NCI-H2196 treated with DMSO at 0.1 percent for 48 hours (cell line): Measurements from ENCODE around the gene PCDHA9.

Experiments used
- DNase-seq: peaks from one replicate; lab custom pipeline; 2025; ENCODE audit not compliant: unreplicated experiment; lab: John Stamatoyannopoulos, UW

The PCDHA9 gene

DNA sequence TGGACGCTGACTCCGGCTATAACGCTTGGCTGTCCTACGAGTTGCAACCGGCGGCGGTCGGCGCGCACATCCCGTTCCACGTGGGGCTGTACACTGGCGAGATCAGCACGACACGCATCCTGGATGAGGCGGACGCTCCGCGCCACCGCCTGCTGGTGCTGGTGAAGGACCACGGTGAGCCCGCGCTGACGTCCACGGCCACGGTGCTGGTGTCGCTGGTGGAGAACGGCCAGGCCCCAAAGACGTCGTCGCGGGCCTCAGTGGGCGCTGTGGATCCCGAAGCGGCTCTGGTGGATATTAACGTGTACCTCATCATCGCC is 29.0 kb downstream of the PCDHA9 start:
- no peak for DNase-seq

DNA sequence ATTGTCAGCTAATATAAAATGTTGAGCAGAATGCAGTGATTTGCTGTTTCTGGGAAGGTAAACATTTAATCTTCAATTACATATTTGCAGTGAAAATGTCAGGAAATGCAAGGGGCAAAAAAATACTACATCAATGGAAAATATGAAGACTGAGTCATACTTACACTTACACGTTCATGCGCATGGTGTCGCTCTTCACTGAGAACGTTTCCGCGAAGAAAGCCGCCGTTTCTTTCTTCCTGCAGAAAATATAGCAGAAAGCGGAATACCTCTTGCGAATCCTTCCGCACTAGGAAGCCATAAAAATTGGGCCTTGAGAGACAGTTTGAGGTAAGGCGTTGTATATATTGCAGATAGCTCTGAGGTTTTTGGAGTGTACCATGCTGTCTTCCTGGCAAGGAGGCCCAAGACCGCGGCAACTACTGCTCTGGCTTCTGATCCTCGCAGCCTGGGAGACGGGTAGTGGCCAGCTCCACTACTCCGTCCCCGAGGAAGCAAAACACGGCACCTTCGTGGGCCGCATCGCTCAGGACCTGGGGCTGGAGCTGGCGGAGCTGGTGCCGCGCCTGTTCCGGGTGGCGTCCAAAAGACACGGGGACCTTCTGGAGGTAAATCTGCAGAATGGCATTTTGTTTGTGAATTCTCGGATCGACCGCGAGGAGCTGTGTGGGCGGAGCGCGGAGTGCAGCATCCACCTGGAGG is 33.9 kb downstream of the PCDHA9 start, which contains the start of gene PCDHA13:
Gene PCDHA13, plus strand, starts transcription at position 236 of the 702 bp plus-strand sequence. Its CDS starts 145 bp downstream, at position 381.
- DNase-seq, result no peak

- DNase-seq, result no peak
Measured at GRCh38 chr5:140882591-140882899, 34.4 kb downstream of the PCDHA9 start.

GRCh38 chr5:140883373-140883772 is 35.2 kb downstream of the PCDHA9 start:
- DNase-seq, result no peak

DNA sequence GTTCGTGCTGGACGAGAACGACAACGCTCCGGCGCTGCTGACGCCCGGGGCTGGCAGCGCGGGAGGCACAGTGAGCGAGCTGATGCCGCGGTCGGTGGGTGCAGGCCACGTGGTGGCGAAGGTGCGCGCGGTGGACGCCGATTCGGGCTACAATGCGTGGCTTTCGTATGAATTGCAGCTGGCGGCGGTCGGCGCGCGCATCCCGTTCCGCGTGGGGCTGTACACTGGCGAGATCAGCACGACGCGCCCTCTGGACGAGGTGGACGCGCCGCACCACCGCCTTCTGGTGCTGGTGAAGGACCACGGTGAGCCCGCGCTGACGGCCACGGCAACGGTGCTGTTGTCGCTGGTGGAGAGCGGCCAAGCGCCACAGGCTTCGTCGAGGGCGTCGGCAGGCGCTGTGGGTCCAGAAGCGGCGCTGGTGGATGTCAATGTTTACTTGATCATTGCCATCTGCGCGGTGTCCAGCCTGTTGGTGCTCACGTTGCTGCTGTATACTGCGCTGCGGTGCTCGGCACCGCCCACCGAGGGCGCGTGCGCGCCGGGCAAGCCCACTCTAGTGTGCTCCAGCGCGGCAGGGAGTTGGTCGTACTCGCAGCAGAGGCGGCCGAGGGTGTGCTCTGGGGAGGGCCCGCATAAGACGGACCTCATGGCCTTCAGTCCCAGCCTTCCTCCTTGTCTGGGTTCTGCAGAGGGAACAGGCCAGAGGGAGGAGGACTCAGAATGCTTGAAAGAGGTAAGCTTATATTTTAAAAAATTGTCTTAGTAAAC is 35.9 kb downstream of the PCDHA9 start:
- DNase-seq, result no peak
